KG1 (cell line): ENCODE measurements around the gene MFN1.
A peak's percentile ranks its signal among the peaks of the same experiment; 100 is the strongest.
"Not testable (repeated sequence)": the region's sequence is repeated elsewhere in the genome, so short reads cannot be mapped to it uniquely, and the experiment has no call there.

Source experiments
- DNase-seq: peaks from one replicate; lab custom pipeline; 2025; lab: John Stamatoyannopoulos, UW

Gene MFN1

GRCh38 chr3:179347345-179348194 is at the start of gene MFN1:
Gene MFN1 (plus strand): TSS chr3:179347709. CDS start chr3:179348852, 1,143 bp downstream.
- peak; percentile 86 for DNase-seq

GRCh38 chr3:179297971-179298725 is 49.4 kb upstream of the MFN1 start:
- no peak for DNase-seq

GRCh38 chr3:179299316-179299715 is 48.2 kb upstream of the MFN1 start:
- no peak for DNase-seq

GRCh38 chr3:179299999-179300613 is 47.4 kb upstream of the MFN1 start:
- no peak for DNase-seq

- no peak for DNase-seq
Observed at GRCh38 chr3:179301645-179302044, 45.9 kb upstream of the MFN1 start.

- no peak for DNase-seq
Observed at GRCh38 chr3:179302111-179302510, 45.4 kb upstream of the MFN1 start.

- DNase-seq, result no peak
Observed at GRCh38 chr3:179304605-179305004, 42.9 kb upstream of the MFN1 start.

- DNase-seq, result not testable (repeated sequence)
Observed at GRCh38 chr3:179307362-179307761, 40.1 kb upstream of the MFN1 start.

- no peak for DNase-seq
Observed at GRCh38 chr3:179308001-179308400, 39.5 kb upstream of the MFN1 start.

GRCh38 chr3:179309225-179310078 is 38.1 kb upstream of the MFN1 start:
- DNase-seq, result no peak

- no peak for DNase-seq
Observed at GRCh38 chr3:179318876-179319275, 28.6 kb upstream of the MFN1 start.

GRCh38 chr3:179321668-179322285 is 25.7 kb upstream of the MFN1 start:
- peak; percentile 42 for DNase-seq

GRCh38 chr3:179322286-179323196 is 25.0 kb upstream of the MFN1 start, which contains the start of gene ZNF639:
Gene ZNF639 (plus strand): TSS chr3:179323031. CDS start chr3:179328294, 5,263 bp downstream.
- DNase-seq, result peak; percentile 73

- DNase-seq, result peak; percentile 55
Observed at GRCh38 chr3:179323197-179324110, 24.1 kb upstream of the MFN1 start.

- DNase-seq, result no peak
Observed at GRCh38 chr3:179324270-179324754, 23.2 kb upstream of the MFN1 start.

- no peak for DNase-seq
Observed at GRCh38 chr3:179330438-179330837, 17.1 kb upstream of the MFN1 start.

- DNase-seq, result no peak
Observed at GRCh38 chr3:179332240-179332639, 15.3 kb upstream of the MFN1 start.

- no peak for DNase-seq
Observed at GRCh38 chr3:179333084-179333483, 14.4 kb upstream of the MFN1 start.
